ENCODE results near the gene GSTO2. TPM values are rescaled to one million over a fixed set of nuclear protein-coding genes. Genes with fewer than 3 reads are reported as not detected.

Gene GSTO2
- polyA plus RNA-seq, 3 donors = 27.7 to 43.2 (median 32.9) TPM

GRCh38 chr10:104317726-104318299 is 48.8 kb downstream of the GSTO2 start:
- no peak for DNase-seq (ENCODE audit: extremely low read depth in 1 of 11, low read depth in 9 of 11, low spot score in 4 of 11)

- DNase-seq (ENCODE audit: extremely low read depth in 1 of 11, low read depth in 9 of 11, low spot score in 4 of 11) = no peak
Measured at GRCh38 chr10:104318326-104318725, 49.3 kb downstream of the GSTO2 start.

- DNase-seq (ENCODE audit: extremely low read depth in 1 of 11, low read depth in 9 of 11, low spot score in 4 of 11) = no peak
Measured at GRCh38 chr10:104318810-104319741, 50.1 kb downstream of the GSTO2 start.

GRCh38 chr10:104321226-104321625 is 52.2 kb downstream of the GSTO2 start:
- DNase-seq (ENCODE audit: extremely low read depth in 1 of 11, low read depth in 9 of 11, low spot score in 4 of 11) = no peak

GRCh38 chr10:104321725-104322415 is 52.9 kb downstream of the GSTO2 start:
- no peak for DNase-seq (ENCODE audit: extremely low read depth in 1 of 11, low read depth in 9 of 11, low spot score in 4 of 11)

GRCh38 chr10:104322416-104322782 is 53.4 kb downstream of the GSTO2 start:
- DNase-seq (ENCODE audit: extremely low read depth in 1 of 11, low read depth in 9 of 11, low spot score in 4 of 11) = no peak

GRCh38 chr10:104323085-104323484 is 54.1 kb downstream of the GSTO2 start:
- no peak for DNase-seq (ENCODE audit: extremely low read depth in 1 of 11, low read depth in 9 of 11, low spot score in 4 of 11)

- no peak for DNase-seq (ENCODE audit: extremely low read depth in 1 of 11, low read depth in 9 of 11, low spot score in 4 of 11)
Measured at GRCh38 chr10:104323760-104324201, 54.8 kb downstream of the GSTO2 start.

GRCh38 chr10:104324221-104324686 is 55.3 kb downstream of the GSTO2 start:
- no peak for DNase-seq (ENCODE audit: extremely low read depth in 1 of 11, low read depth in 9 of 11, low spot score in 4 of 11)

- DNase-seq (ENCODE audit: extremely low read depth in 1 of 11, low read depth in 9 of 11, low spot score in 4 of 11) = no peak
Measured at GRCh38 chr10:104324931-104325330, 55.9 kb downstream of the GSTO2 start.

- no peak for DNase-seq (ENCODE audit: extremely low read depth in 1 of 11, low read depth in 9 of 11, low spot score in 4 of 11)
Measured at GRCh38 chr10:104325436-104326435, 56.8 kb downstream of the GSTO2 start.

GRCh38 chr10:104326991-104327610 is 58.1 kb downstream of the GSTO2 start:
- no peak for DNase-seq (ENCODE audit: extremely low read depth in 1 of 11, low read depth in 9 of 11, low spot score in 4 of 11)

GRCh38 chr10:104327745-104328645 is 59.0 kb downstream of the GSTO2 start:
- no peak for DNase-seq (ENCODE audit: extremely low read depth in 1 of 11, low read depth in 9 of 11, low spot score in 4 of 11)

- DNase-seq (ENCODE audit: extremely low read depth in 1 of 11, low read depth in 9 of 11, low spot score in 4 of 11) = no peak
Measured at GRCh38 chr10:104328646-104328895, 59.6 kb downstream of the GSTO2 start.

GRCh38 chr10:104328896-104329710 is 60.1 kb downstream of the GSTO2 start:
- no peak for DNase-seq (ENCODE audit: extremely low read depth in 1 of 11, low read depth in 9 of 11, low spot score in 4 of 11)

GRCh38 chr10:104329735-104330134 is 60.8 kb downstream of the GSTO2 start:
- no peak for DNase-seq (ENCODE audit: extremely low read depth in 1 of 11, low read depth in 9 of 11, low spot score in 4 of 11)
